Left lung (tissue), 10 donors: ENCODE measurements around the gene ERICH2. TPM values are rescaled to one million over a fixed set of nuclear protein-coding genes. Genes with fewer than 3 reads are reported as not detected.

Source experiments
- ATAC-seq: fragments of 200-7000 bp; cut with Tn5 transposase; one replicate; pipeline ENCODE4 v1.9.1; 2020; ENCODE audit warnings: moderate library complexity
- DNase-seq, 4 donors: peaks; one replicate each; pipeline ENCODE4 v3.0.0-alpha.2; 2013 to 2020
- H3K27ac ChIP-seq, 2 donors: fragments of 200-600 bp; sonication (generic) in 1 of 2; one replicate each; pipeline versions ENCODE4 v1.5.0 to v1.8.0; 2020 to 2021
- H3K27me3 ChIP-seq, 2 donors: fragments of 200-600 bp; sonication (generic) in 1 of 2; one replicate each; pipeline versions ENCODE4 v1.5.0 to v1.8.0; 2020 to 2021
- H3K36me3 ChIP-seq, 2 donors: fragments of 200-600 bp; sonication (generic) in 1 of 2; one replicate each; pipeline versions ENCODE4 v1.5.0 to v1.8.0; 2020 to 2021
- H3K4me1 ChIP-seq, 2 donors: fragments of 200-600 bp; one replicate each; pipeline ENCODE4 v1.8.0; 2021
- H3K4me3 ChIP-seq, 2 donors: fragments of 200-600 bp; sonication (generic) in 1 of 2; one replicate each; pipeline versions ENCODE4 v1.5.0 to v1.8.0; 2020 to 2021; ENCODE audit warnings: mild to moderate bottlenecking in 1 of 2
- H3K9me3 ChIP-seq, 2 donors: fragments of 200-600 bp; sonication (generic) in 1 of 2; one replicate each; pipeline versions ENCODE4 v1.5.0 to v1.8.0; 2020 to 2021
- intact Hi-C, 2 donors: fragments of 100-400 bp; cut with DNase I; formaldehyde crosslinking; loops; one replicate each; pipeline versions ENCODE4 v1.11.2 to v1.14.2; 2022
- polyA plus RNA-seq, 6 donors: library from polyadenylated mRNA; unstranded; fragments of 120-200 nt; gene quantifications; one replicate each; pipeline ENCODE4 v1.2.1, GENCODE V29; 2013; ENCODE audit not compliant: insufficient read length in 6 of 6
- total RNA-seq, 2 donors: library from RNA; stranded (reverse); fragmentation: NEBNext Ultra II Directional; extraction: Animal tissue kit (Norgen Biotek cat#: 25700); gene quantifications; one replicate each; pipeline ENCODE4 v1.2.1, GENCODE V29; 2021
- TF ChIP-seq, protein P1 (sequence below), 2 donors: fragments of 200-600 bp; sonication (generic) in 1 of 2; IDR thresholded peaks; one replicate each; pipeline versions ENCODE4 v1.5.0 to v1.8.0; 2021; ENCODE audit warnings: antibody characterized with exemption in 2 of 2
- donor health status: DM: no; HTN: yes; CAD: no.
- donor health status: DM: no; HTN: no; CAD: no.

The ERICH2 gene
- total and polyA plus RNA-seq, 8 donors: 3.3 to 14.4 (median 11.5) TPM

DNA sequence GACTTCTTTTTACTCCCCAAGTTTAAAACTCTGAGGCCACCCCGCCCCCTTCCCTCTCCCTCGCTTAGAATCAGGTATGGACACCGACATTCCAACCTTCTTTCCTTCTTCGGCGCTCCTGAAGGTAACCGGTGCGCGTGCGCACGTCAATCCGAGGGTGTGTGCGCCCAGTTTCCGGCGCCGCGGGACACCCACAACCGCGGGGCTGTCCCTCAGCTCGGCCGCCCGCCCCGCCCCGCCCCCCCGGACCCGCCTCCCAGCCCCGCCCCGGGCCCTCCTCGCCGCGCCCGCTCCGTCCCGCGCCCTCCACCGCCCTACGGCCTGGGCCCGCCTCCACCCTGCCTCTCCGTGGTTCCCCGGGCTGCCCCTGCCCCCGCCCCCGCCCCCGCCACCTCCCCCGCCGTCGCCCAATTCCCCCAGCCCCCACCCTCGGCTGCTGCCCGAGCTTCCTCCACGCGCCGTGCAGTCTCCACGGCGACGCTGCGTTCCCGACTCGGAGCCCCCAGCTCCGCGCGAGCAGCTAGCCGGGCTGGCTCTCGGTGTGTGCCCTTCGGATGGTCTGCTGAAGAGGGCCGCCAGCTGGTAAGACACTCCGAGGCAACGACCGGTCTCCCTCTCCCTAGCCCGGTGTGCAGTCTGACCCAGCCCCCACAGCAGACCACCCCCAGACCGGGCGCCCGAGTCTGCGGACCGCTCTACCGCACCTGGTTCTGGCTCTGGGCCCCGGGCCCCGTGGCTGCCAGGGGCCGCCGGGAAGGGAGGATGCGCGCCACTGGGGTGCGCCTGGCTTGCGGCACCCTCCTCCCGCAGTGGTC lies 635 bp downstream of the ERICH2 start:
- Histone ChIP-seq H3K9me3 (no peaks in the 10 kb centered on the region), H3K27ac (peak overlapping the region; percentile 77), H3K4me1 (peaks cover 0 to 16% of the 10 kb centered on the region in 2 donors), H3K36me3 (no peaks in the 10 kb centered on the region), H3K4me3 (peak overlapping the region; percentile 58 to 61), H3K27me3 (peaks cover 0 to 34% of the 10 kb centered on the region in 2 donors)
- peak; percentile 62 to 94 (median 86) for DNase-seq
- ATAC-seq: peak; percentile 94
- TF ChIP-seq, protein P1, sequence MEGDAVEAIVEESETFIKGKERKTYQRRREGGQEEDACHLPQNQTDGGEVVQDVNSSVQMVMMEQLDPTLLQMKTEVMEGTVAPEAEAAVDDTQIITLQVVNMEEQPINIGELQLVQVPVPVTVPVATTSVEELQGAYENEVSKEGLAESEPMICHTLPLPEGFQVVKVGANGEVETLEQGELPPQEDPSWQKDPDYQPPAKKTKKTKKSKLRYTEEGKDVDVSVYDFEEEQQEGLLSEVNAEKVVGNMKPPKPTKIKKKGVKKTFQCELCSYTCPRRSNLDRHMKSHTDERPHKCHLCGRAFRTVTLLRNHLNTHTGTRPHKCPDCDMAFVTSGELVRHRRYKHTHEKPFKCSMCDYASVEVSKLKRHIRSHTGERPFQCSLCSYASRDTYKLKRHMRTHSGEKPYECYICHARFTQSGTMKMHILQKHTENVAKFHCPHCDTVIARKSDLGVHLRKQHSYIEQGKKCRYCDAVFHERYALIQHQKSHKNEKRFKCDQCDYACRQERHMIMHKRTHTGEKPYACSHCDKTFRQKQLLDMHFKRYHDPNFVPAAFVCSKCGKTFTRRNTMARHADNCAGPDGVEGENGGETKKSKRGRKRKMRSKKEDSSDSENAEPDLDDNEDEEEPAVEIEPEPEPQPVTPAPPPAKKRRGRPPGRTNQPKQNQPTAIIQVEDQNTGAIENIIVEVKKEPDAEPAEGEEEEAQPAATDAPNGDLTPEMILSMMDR (IDR thresholded peaks at IDR 0.05): no peak
- intact Hi-C loops: no loop called here

DNA sequence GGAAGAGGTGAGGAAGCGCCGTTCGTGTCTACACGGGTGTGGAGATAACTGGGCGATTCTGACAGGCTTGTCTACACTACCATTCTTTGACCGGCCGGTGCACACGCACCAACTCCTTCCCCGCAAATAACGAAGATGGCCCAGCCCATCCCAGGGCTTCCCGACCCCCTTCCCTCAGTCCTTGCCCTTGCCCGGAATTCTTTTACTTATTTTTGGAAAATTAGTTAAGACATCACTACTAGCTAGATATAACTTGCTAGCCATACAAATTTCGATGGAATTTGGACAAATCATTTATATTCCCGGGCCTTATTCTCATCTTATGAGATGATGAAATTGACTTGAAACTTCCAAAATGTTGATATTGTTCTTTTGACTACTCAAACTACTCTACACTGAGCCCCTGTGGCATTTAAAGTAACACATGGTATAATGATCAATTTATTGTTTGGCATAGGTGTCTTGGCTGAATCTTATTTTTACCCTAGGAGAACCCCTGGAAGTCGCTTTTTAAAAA lies 1.3 kb downstream of the ERICH2 start:
- Histone ChIP-seq H3K4me1 (peaks cover 0 to 16% of the 10 kb centered on the region in 2 donors), H3K27ac (peak overlapping the region; percentile 77), H3K4me3 (peak overlapping the region; percentile 58 to 61), H3K36me3 (no peaks in the 10 kb centered on the region), H3K27me3 (peaks cover 0 to 41% of the 10 kb centered on the region in 2 donors), H3K9me3 (no peaks in the 10 kb centered on the region)
- ATAC-seq (no peak), DNase-seq (no peak)
- TF ChIP-seq, protein P1 (IDR thresholded peaks at IDR 0.05): no peak
- intact Hi-C loops: no loop called here

DNA sequence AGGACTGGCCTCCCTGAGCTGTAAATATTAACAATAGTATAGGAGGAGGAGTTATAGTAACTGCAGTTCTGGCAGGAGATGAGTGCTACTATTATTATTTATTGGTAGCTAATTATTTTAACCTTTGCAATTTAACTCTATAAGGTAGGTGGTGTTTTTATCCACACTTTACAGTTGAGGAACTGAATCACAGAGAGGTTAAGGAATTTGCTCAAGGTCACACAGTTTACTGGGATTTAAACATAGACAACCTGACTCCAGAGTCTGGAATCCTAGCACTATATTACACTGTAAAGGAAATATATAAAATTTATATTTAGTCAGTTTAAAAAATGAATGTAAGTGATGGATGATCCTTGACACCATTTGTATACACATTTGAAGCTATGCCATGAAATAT lies 2.1 kb downstream of the ERICH2 start:
- peaks cover 0 to 16% of the 10 kb centered on the region in 2 donors for H3K4me1 ChIP-seq
- H3K27me3 ChIP-seq: peaks cover 0 to 42% of the 10 kb centered on the region in 2 donors
- intact Hi-C loops: no loop called here
- TF ChIP-seq, protein P1 (IDR thresholded peaks at IDR 0.05): no peak
- H3K36me3 ChIP-seq: no peaks in the 10 kb centered on the region
- H3K9me3 ChIP-seq: no peaks in the 10 kb centered on the region
- peak overlapping the region in 1 of 2 donors; percentile 61 for H3K4me3 ChIP-seq
- peak overlapping the region in 1 of 2 donors; percentile 6 for H3K27ac ChIP-seq
- DNase-seq (no peak), ATAC-seq (no peak)

DNA sequence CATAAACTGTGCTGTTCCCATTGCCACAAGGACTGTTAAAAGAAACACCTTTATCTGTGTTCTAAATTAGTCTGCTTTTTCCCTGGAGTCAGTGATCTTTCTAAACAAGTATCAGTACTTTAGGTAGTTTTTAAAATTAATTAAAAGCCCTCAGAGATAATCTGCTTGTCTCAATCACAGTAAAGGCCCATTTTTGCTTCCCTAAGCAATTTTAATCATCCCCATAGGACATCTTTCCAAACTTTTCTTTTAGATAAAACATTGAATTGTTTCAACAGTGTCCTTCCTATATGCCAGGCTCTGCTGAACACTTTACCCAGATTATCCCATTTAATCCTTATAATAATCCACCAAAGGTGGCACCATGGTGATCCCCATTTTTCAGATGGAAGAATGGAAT lies 3.9 kb downstream of the ERICH2 start:
- Histone ChIP-seq H3K36me3 (no peaks in the 10 kb centered on the region), H3K9me3 (no peaks in the 10 kb centered on the region), H3K4me3 (no peak overlapping the region), H3K27ac (no peak overlapping the region), H3K27me3 (peaks cover 0 to 42% of the 10 kb centered on the region in 2 donors), H3K4me1 (peaks cover 0 to 16% of the 10 kb centered on the region in 2 donors)
- DNase-seq: no peak
- ATAC-seq: no peak
- TF ChIP-seq, protein P1 (IDR thresholded peaks at IDR 0.05): no peak
- intact Hi-C loops: no loop called here

DNA sequence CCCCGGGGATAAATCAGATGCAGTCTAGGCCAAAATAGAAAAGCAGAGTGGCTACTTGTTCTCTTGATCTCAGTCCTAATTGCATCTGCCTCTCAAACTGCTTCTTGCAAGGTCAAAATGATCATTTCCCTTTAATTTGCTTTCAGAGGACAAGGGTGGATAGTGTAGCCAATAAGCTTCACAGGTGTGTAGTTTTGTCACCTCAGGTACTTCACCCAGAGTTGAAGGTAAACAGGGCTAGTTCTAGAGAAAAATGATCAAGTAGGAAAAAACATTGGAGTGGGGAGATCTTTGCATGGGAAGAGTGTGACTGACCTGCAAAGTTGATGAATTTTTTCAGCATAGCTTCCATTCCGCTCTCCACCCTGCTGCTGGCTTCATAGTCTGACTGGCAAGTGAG lies 8.7 kb downstream of the ERICH2 start:
- intact Hi-C loops: no loop called here
- DNase-seq: no peak
- peaks cover 0 to 9% of the 10 kb centered on the region in 2 donors for H3K27me3 ChIP-seq
- no peaks in the 10 kb centered on the region for H3K36me3 ChIP-seq
- no peaks in the 10 kb centered on the region for H3K9me3 ChIP-seq
- H3K27ac ChIP-seq: peak overlapping the region in 1 of 2 donors; percentile 22
- ATAC-seq: peak; percentile 89
- H3K4me1 ChIP-seq: no peaks in the 10 kb centered on the region
- no peak overlapping the region for H3K4me3 ChIP-seq
- TF ChIP-seq, protein P1 (IDR thresholded peaks at IDR 0.05): no peak
